ENCODE data around the gene PSMB8.

GRCh38 chr6:32794510-32794909 is 49.3 kb downstream of the PSMB8 start:
- TF ChIP-seq, protein P1, sequence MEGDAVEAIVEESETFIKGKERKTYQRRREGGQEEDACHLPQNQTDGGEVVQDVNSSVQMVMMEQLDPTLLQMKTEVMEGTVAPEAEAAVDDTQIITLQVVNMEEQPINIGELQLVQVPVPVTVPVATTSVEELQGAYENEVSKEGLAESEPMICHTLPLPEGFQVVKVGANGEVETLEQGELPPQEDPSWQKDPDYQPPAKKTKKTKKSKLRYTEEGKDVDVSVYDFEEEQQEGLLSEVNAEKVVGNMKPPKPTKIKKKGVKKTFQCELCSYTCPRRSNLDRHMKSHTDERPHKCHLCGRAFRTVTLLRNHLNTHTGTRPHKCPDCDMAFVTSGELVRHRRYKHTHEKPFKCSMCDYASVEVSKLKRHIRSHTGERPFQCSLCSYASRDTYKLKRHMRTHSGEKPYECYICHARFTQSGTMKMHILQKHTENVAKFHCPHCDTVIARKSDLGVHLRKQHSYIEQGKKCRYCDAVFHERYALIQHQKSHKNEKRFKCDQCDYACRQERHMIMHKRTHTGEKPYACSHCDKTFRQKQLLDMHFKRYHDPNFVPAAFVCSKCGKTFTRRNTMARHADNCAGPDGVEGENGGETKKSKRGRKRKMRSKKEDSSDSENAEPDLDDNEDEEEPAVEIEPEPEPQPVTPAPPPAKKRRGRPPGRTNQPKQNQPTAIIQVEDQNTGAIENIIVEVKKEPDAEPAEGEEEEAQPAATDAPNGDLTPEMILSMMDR (IDR thresholded peaks at IDR 0.05), result no peak
- TF ChIP-seq FOXP1 (CRISPR knock-in tag; IDR thresholded peaks at IDR 0.05; ENCODE audit: borderline replicate concordance), result no peak
- TF ChIP-seq ZNF423 (CRISPR knock-in tag; IDR thresholded peaks at IDR 0.05), result no peak
- TF ChIP-seq JUN (CRISPR knock-in tag; IDR thresholded peaks at IDR 0.05), result no peak
